ENCODE measurements around the gene BTK.

DNA sequence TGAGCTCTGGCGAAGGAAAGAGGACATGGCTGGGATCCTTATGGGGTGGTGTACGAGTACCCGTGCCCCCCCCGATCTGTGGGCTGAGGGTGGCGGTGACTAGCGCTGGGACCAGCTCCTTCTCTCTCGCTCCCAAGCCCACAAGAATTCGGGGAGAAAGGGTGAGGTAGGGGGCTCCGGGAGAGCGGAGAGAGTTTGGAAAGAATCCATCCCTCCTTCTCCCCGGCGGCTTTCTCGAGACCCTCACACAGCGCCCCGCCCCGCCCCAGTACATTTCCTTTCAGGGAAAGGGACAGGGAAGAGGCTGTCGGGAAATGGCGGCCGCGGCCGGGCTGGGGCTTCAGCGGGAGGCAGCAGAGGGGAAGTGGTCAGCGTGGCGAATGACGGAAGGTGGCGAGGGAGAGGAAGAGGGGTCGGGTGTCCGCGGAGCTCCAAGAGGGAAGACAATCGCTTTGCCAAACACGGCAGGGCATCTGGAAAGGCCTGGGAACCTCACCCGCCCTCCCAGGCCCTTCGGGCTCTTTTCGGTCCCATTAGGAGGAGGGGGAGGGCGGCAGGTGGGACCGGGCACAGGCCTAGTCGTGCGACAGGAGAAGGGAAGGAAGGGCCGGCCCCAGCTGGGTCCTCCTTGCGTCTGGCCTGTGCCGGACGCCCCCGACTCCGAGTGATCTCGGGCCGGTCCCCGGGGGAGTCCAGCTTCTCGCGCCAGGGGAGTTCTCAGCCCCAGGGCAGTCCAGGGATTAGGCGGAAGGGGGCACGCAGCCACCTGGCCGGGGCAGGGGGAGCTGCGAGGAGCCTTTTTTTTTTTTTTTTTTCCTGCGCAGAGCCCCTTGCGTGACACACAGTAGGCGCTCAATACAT is 32.2 kb upstream of the BTK start:
- no peak for TF ChIP-seq EZH2 (IDR thresholded peaks at IDR 0.05; ENCODE audit: insufficient read depth, poor library complexity, severe bottlenecking)
- no peak for TF ChIP-seq EZH2phosphoT487 (IDR thresholded peaks at IDR 0.05; ENCODE audit: insufficient read depth, low read depth)
